Right lobe of liver (tissue), 6 donors: ENCODE results near the gene CLIC6. TPM values are rescaled to one million over a fixed set of nuclear protein-coding genes. Genes with fewer than 3 reads are reported as not detected.

ENCODE experiments used
- ATAC-seq, 4 donors: fragments of 200-7000 bp; cut with Tn5 transposase; one replicate each; pipeline ENCODE4 v1.9.1; 2020; ENCODE audit warnings: mild to moderate bottlenecking in 4 of 4, moderate library complexity in 4 of 4
- DNase-seq, 3 donors: peaks; one replicate each; pipeline ENCODE4 v3.0.0-alpha.2; 2020
- H3K27ac ChIP-seq, 3 donors: fragments of 200-600 bp; one replicate each; pipeline ENCODE4 v1.8.0; 2022
- H3K27me3 ChIP-seq, 2 donors: fragments of 200-600 bp; one replicate each; pipeline ENCODE4 v1.8.0; 2022
- H3K36me3 ChIP-seq, 4 donors: fragments of 200-600 bp; sonication (generic) in 1 of 4; one replicate each; pipeline versions ENCODE4 v1.5.1 to v1.8.0; 2017 to 2022; ENCODE audit warnings: control low read depth in 1 of 4
- H3K4me1 ChIP-seq, 4 donors: fragments of 200-600 bp; sonication (generic) in 1 of 4; one replicate each; pipeline versions ENCODE4 v1.5.1 to v1.8.0; 2017 to 2022; ENCODE audit warnings: control low read depth in 1 of 4
- H3K4me3 ChIP-seq, 3 donors: fragments of 200-600 bp; one replicate each; pipeline ENCODE4 v1.8.0; 2022
- H3K9me3 ChIP-seq, 4 donors: fragments of 200-600 bp; sonication (generic) in 1 of 4; one replicate each; pipeline versions ENCODE4 v1.5.1 to v1.8.0; 2017 to 2022; ENCODE audit warnings: control low read depth in 1 of 4
- POLR2A ChIP-seq: fragments of 450-650 bp; IDR thresholded peaks from one replicate; pipeline ENCODE4 v1.6.1; 2017; ENCODE audit warnings: antibody characterized with exemption, mild to moderate bottlenecking
- WGBS: methylation state at CpG from one replicate; pipeline ENCODE4 v1.1.6; 2018; ENCODE audit warnings: low coverage, low lambda C conversion rate; ENCODE audit not compliant: insufficient coverage; ENCODE audit errors: missing lambda C conversion rate; 5-methylcytosine and 5-hydroxymethylcytosine counted together
- intact Hi-C, 2 donors: fragments of 100-400 bp; cut with DNase I; formaldehyde crosslinking; loops; one replicate each; pipeline versions ENCODE4 v1.11.2 to v1.14.1; 2022
- total RNA-seq, 6 experiments: library from RNA; depleted of rRNA in 2 of 6; stranded (reverse); fragments of >200 nt in 2 of 6; fragmentation: NEBNext Ultra II Directional in 3 of 6; extraction: Animal tissue kit (Norgen Biotek cat#: 25700) in 3 of 6; gene quantifications; one replicate each; pipeline versions ENCODE4 v1.1.0 to v1.2.4, GENCODE V29; 2016 to 2023
- TF ChIP-seq, protein P1 (sequence below), 4 donors: fragments of 200-600 bp in 3 of 4; fragments of 450-650 bp in 1 of 4; IDR thresholded peaks; one replicate each; pipeline versions ENCODE4 v1.5.1 to v1.8.0; 2016 to 2022; ENCODE audit warnings: antibody characterized with exemption in 4 of 4, mild to moderate bottlenecking in 2 of 4
- donor health status: DM: no; HTN: yes; CAD: no.
- donor health status: DM: no; HTN: no; CAD: no.
- donor health status: DM: no; HTN: no; CAD: no.
- donor health status: DM: no; HTN: yes; CAD: no.
- donor health status: DM: no; HTN: yes; CAD: no.

CLIC6 gene
- total RNA-seq, 6 experiments from 2014 or later, result 0.25 to 0.63 (median 0.43) TPM

DNA sequence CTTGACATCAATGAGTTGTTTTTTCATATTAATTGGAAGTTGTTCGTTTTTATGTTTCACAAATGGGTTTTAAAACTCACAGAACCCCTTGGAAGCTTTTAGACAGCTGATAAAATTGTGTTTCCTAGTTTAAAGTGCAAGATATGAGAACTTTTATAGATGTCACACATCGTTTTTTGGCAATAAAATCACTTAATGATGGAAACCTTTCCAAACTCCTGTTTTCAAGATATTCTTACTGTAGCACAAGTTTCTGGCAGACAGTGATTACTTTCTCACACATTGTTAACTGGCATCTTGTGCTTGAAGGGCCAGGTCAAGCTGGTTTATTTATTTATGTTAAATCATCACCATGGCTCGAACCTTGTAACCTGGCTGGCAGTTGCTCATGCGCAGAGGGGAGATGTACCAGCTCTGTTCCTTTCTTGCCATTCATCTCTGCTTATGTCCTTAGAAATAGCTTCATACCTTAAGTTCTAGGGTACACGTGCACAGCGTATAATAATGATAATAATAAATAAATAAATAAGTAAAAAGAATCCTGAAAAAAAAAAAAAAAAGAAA, 43.7 kb upstream of the CLIC6 start:
- Histone ChIP-seq H3K4me3 (no peak overlapping the region), H3K4me1 (no peaks in the 10 kb centered on the region), H3K36me3 (no peaks in the 10 kb centered on the region), H3K9me3 (no peaks in the 10 kb centered on the region), H3K27me3 (no peaks in the 10 kb centered on the region), H3K27ac (no peak overlapping the region)
- peak; percentile 63 to 90 (median 71) for ATAC-seq
- DNase-seq, result peak; percentile 48 to 70 (median 62)
- 47% methylated on average over 6 of the region's 6 CpGs for WGBS
- TF ChIP-seq, protein P1, sequence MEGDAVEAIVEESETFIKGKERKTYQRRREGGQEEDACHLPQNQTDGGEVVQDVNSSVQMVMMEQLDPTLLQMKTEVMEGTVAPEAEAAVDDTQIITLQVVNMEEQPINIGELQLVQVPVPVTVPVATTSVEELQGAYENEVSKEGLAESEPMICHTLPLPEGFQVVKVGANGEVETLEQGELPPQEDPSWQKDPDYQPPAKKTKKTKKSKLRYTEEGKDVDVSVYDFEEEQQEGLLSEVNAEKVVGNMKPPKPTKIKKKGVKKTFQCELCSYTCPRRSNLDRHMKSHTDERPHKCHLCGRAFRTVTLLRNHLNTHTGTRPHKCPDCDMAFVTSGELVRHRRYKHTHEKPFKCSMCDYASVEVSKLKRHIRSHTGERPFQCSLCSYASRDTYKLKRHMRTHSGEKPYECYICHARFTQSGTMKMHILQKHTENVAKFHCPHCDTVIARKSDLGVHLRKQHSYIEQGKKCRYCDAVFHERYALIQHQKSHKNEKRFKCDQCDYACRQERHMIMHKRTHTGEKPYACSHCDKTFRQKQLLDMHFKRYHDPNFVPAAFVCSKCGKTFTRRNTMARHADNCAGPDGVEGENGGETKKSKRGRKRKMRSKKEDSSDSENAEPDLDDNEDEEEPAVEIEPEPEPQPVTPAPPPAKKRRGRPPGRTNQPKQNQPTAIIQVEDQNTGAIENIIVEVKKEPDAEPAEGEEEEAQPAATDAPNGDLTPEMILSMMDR (IDR thresholded peaks at IDR 0.05), result no peak
- no peak for TF ChIP-seq POLR2A
- intact Hi-C loops, result no loop called here

- Histone ChIP-seq H3K4me1 (no peaks in the 10 kb centered on the region), H3K4me3 (no peak overlapping the region), H3K27ac (no peak overlapping the region), H3K27me3 (no peaks in the 10 kb centered on the region), H3K36me3 (no peaks in the 10 kb centered on the region), H3K9me3 (no peaks in the 10 kb centered on the region)
- 83% methylated on average over 8 of the region's 8 CpGs for whole genome bisulfite sequencing
- no peak for DNase-seq
- ATAC-seq, result no peak
- intact Hi-C loops, result no loop called here
- TF ChIP-seq, protein P1 (IDR thresholded peaks at IDR 0.05), result no peak
- TF ChIP-seq POLR2A, result no peak
Measured at GRCh38 chr21:34626131-34626530, 42.7 kb upstream of the CLIC6 start.

DNA sequence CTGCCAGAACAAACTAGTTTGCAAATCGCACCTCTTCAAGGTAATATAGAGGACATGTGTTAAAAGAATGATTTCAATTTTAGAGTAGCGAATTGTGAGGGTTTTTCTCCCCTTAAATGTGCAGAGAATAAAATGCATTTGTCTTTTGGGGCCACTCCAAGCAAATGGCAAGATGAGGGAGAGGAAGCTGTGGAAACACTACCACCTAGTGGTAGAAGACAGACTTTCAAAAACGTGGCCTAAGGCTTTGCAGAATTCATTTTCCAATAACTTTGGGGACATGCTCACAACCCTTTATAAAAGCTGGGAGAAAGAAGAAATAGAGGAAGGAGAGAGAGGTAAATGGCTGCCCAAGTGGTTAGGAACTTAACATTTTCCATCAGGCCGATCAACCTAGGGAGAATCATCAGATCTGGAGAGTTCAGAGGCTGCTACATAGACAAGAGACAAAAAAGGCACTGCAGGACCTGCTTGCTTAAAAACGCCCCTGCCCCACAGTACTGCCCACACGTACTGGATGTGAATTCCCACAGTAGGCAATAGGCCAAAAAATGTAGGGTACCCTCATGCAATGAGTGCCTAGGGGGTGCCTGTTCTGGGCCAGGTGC, 38.2 kb upstream of the CLIC6 start:
- DNase-seq, result no peak

DNA sequence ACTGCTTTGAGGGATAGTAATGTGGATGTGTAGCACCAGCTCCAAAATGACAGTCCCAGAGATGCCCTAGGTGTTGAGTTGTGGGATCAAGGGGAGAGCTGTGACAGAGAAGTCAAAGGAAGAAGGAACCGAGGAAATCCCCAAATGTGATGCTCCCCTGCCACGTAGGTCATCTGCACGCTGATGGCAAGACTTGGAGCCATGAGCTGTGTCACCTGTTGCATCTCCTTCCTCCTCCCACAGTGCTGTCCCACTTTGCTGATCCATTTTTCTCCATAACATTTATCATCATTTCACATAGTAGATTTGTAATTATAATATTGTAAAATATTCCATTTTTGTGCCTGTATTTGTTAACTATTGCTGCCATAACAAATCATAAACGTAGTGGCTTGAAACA, 36.3 kb upstream of the CLIC6 start:
- no peak overlapping the region for H3K27ac ChIP-seq
- no peaks in the 10 kb centered on the region for H3K4me1 ChIP-seq
- 47% methylated on average over 1 of the region's 4 CpGs for WGBS
- DNase-seq (no peak), ATAC-seq (no peak)
- H3K4me3 ChIP-seq, result no peak overlapping the region
- H3K9me3 ChIP-seq, result no peaks in the 10 kb centered on the region
- no peaks in the 10 kb centered on the region for H3K27me3 ChIP-seq
- intact Hi-C loops, result no loop called here
- TF ChIP-seq, protein P1 (IDR thresholded peaks at IDR 0.05), result no peak
- H3K36me3 ChIP-seq, result no peaks in the 10 kb centered on the region

More for the DNA sequence above, 38.2 kb upstream of the CLIC6 start:
- H3K27me3 ChIP-seq, result no peaks in the 10 kb centered on the region
- ATAC-seq, result peak; percentile 77 to 91 (median 88)
- no peak overlapping the region for H3K27ac ChIP-seq
- H3K4me1 ChIP-seq, result no peaks in the 10 kb centered on the region
- H3K9me3 ChIP-seq, result no peaks in the 10 kb centered on the region
- H3K4me3 ChIP-seq, result no peak overlapping the region
- intact Hi-C loops, result no loop called here
- WGBS, result 5% methylated on average over 6 of the region's 6 CpGs
- no peaks in the 10 kb centered on the region for H3K36me3 ChIP-seq
- no peak for TF ChIP-seq POLR2A
- TF ChIP-seq, protein P1 (IDR thresholded peaks at IDR 0.05), result peak; percentile 78 to 91 (median 82)
